Measurements from ENCODE around the gene PRKCE. TPM values are rescaled to one million over a fixed set of nuclear protein-coding genes. Genes with fewer than 3 reads are reported as not detected.

The PRKCE gene
- total RNA-seq, 1 experiment from 2014 or later: 14.0 TPM

DNA sequence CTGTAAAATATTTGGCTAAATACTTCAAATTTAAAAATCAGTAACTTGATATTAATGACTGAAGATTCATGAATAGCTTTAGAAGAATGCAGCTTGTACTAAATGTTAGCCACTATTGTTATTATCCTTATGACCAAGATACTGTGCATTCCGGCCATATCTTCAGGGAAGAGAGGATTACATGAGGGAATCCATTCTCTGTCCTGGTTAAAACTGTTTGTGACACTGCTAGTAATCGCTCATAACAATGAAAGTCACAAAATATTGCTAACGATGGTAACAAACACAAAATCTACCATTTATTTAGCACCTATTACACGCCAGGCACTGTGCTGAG lies 217.7 kb downstream of the PRKCE start:
- DNase-seq (ENCODE audit: low read depth, low spot score) (no peak), ATAC-seq (no peak)
- BruUV-seq (replicated peaks): no TSS peak
- ChIA-PET POLR2A (interaction anchor here (0.6 to 0.7 kb wide), 3 partner anchors 8 to 227 kb away, joined by 3 to 8 read pairs (median 3); no protein-coding TSS in a partner anchor), CTCF (no interaction called here)
- Histone ChIP-seq H3K27me3 (ENCODE audit: control insufficient read depth, insufficient read depth, low read length) (no peaks in the 10 kb centered on the region), H3K27ac (ENCODE audit: low read length) (no peak overlapping the region), H3K4me3 (ENCODE audit: low read depth in 2 of 2, low read length in 2 of 2) (no peak overlapping the region), H3K9me3 (ENCODE audit: control insufficient read depth, insufficient read depth, low read depth, low read length) (no peaks in the 10 kb centered on the region), H3K4me1 (ENCODE audit: control insufficient read depth, insufficient read depth, low read length) (no peaks in the 10 kb centered on the region), H3K36me3 (ENCODE audit: control insufficient read depth, insufficient read depth, low read length) (no peaks in the 10 kb centered on the region)
- in situ Hi-C loops (cut with HindIII; ENCODE audit: low pct_unique_long_range_greater_than_20kb, low sequenced_read_pairs) (no loop called here), intact Hi-C loops (cut with micrococcal nuclease; ENCODE audit: unreplicated experiment) (no loop called here)
- no peak for TF ChIP-seq SIN3A (IDR thresholded peaks at IDR 0.05; ENCODE audit: borderline replicate concordance, insufficient read depth, low read depth, low read length)
- no peak for TF ChIP-seq TCF7L2 (IDR thresholded peaks at IDR 0.05; ENCODE audit: low read depth, low read length)
- TF ChIP-seq, protein P1, sequence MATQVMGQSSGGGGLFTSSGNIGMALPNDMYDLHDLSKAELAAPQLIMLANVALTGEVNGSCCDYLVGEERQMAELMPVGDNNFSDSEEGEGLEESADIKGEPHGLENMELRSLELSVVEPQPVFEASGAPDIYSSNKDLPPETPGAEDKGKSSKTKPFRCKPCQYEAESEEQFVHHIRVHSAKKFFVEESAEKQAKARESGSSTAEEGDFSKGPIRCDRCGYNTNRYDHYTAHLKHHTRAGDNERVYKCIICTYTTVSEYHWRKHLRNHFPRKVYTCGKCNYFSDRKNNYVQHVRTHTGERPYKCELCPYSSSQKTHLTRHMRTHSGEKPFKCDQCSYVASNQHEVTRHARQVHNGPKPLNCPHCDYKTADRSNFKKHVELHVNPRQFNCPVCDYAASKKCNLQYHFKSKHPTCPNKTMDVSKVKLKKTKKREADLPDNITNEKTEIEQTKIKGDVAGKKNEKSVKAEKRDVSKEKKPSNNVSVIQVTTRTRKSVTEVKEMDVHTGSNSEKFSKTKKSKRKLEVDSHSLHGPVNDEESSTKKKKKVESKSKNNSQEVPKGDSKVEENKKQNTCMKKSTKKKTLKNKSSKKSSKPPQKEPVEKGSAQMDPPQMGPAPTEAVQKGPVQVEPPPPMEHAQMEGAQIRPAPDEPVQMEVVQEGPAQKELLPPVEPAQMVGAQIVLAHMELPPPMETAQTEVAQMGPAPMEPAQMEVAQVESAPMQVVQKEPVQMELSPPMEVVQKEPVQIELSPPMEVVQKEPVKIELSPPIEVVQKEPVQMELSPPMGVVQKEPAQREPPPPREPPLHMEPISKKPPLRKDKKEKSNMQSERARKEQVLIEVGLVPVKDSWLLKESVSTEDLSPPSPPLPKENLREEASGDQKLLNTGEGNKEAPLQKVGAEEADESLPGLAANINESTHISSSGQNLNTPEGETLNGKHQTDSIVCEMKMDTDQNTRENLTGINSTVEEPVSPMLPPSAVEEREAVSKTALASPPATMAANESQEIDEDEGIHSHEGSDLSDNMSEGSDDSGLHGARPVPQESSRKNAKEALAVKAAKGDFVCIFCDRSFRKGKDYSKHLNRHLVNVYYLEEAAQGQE (IDR thresholded peaks at IDR 0.05; ENCODE audit: insufficient read depth in 1 of 2, low read depth in 2 of 2, low read length in 1 of 2): no peak
- no peak for TF ChIP-seq POLR2AphosphoS5 (IDR thresholded peaks at IDR 0.05; ENCODE audit: low read depth, low read length)
- TF ChIP-seq CTCF (IDR thresholded peaks at IDR 0.05): no peak

GRCh38 chr2:45871025-45871424 lies 219.6 kb downstream of the PRKCE start:
- TF ChIP-seq CTCF (IDR thresholded peaks at IDR 0.05) (no peak), POLR2AphosphoS5 (IDR thresholded peaks at IDR 0.05; ENCODE audit: low read depth, low read length) (no peak), TCF7L2 (IDR thresholded peaks at IDR 0.05; ENCODE audit: low read depth, low read length) (no peak), SIN3A (IDR thresholded peaks at IDR 0.05; ENCODE audit: borderline replicate concordance, insufficient read depth, low read depth, low read length) (no peak)
- TF ChIP-seq, protein P1 (IDR thresholded peaks at IDR 0.05; ENCODE audit: insufficient read depth in 1 of 2, low read depth in 2 of 2, low read length in 1 of 2): no peak
- H3K27ac ChIP-seq (ENCODE audit: low read length): no peak overlapping the region
- no peak for DNase-seq (ENCODE audit: low read depth, low spot score)
- H3K27me3 ChIP-seq (ENCODE audit: control insufficient read depth, insufficient read depth, low read length): no peaks in the 10 kb centered on the region
- in situ Hi-C loops (cut with HindIII; ENCODE audit: low pct_unique_long_range_greater_than_20kb, low sequenced_read_pairs): no loop called here
- no peak overlapping the region for H3K4me3 ChIP-seq (ENCODE audit: low read depth in 2 of 2, low read length in 2 of 2)
- BruUV-seq (replicated peaks): no TSS peak
- no peaks in the 10 kb centered on the region for H3K36me3 ChIP-seq (ENCODE audit: control insufficient read depth, insufficient read depth, low read length)
- no peaks in the 10 kb centered on the region for H3K4me1 ChIP-seq (ENCODE audit: control insufficient read depth, insufficient read depth, low read length)
- ChIA-PET CTCF (no interaction called here), POLR2A (no interaction called here)
- ATAC-seq: no peak
- H3K9me3 ChIP-seq (ENCODE audit: control insufficient read depth, insufficient read depth, low read depth, low read length): no peaks in the 10 kb centered on the region; the same call in 1 of the 2 replicates
- intact Hi-C loops (cut with micrococcal nuclease; ENCODE audit: unreplicated experiment): no loop called here
